Mesenchymal stem cell (in vitro differentiated cells and primary cell): ENCODE data around the gene TRIM46.
A peak's percentile ranks its signal among the peaks of the same experiment; 100 is the strongest.

Source experiments
- DNase-seq: peaks from one replicate; pipeline ENCODE4 v3.0.0-alpha.2; 2013
- H2AFZ ChIP-seq: one replicate; pipeline ENCODE4 v1.6.1; 2013; ENCODE audit warnings: low read depth, mild to moderate bottlenecking, control low read depth, inconsistent platforms, low read length, moderate library complexity
- H2AK5ac ChIP-seq: 2 replicates; pipeline ENCODE4 v1.6.1; 2013; ENCODE audit warnings: low read length, moderate library complexity, mild to moderate bottlenecking, inconsistent platforms; ENCODE audit not compliant: severe bottlenecking
- H2BK120ac ChIP-seq: one replicate; pipeline ENCODE4 v1.6.1; 2013; ENCODE audit warnings: low read depth, mild to moderate bottlenecking, inconsistent platforms, low read length, moderate library complexity
- H2BK12ac ChIP-seq, 2 experiments: one replicate each; pipeline ENCODE4 v1.6.1; 2013; ENCODE audit warnings: inconsistent platforms in 2 of 2, low read length in 2 of 2, mild to moderate bottlenecking in 2 of 2, moderate library complexity in 2 of 2, control low read depth in 1 of 2
- H2BK15ac ChIP-seq: one replicate; pipeline ENCODE4 v1.6.1; 2013; ENCODE audit warnings: mild to moderate bottlenecking, low read depth, inconsistent platforms; ENCODE audit not compliant: poor library complexity, severe bottlenecking
- H2BK5ac ChIP-seq: 2 replicates; pipeline ENCODE4 v1.6.1; 2013; ENCODE audit warnings: low read depth, mild to moderate bottlenecking, low read length, control low read depth, inconsistent platforms; ENCODE audit not compliant: poor library complexity, severe bottlenecking
- H3K14ac ChIP-seq, 2 experiments: one replicate each; pipeline ENCODE4 v1.6.1; 2013; ENCODE audit warnings: inconsistent platforms in 2 of 2, low read length in 2 of 2, control low read depth in 1 of 2, mild to moderate bottlenecking in 1 of 2, moderate library complexity in 1 of 2
- H3K18ac ChIP-seq, 2 experiments: one replicate each; pipeline ENCODE4 v1.6.1; 2013; ENCODE audit warnings: inconsistent platforms in 2 of 2, low read length in 2 of 2, control low read depth in 1 of 2, low read depth in 1 of 2, mild to moderate bottlenecking in 1 of 2
- H3K23ac ChIP-seq, 2 experiments: one replicate each; pipeline ENCODE4 v1.6.1; 2013; ENCODE audit warnings: inconsistent platforms in 2 of 2, low read length in 2 of 2, mild to moderate bottlenecking in 2 of 2, moderate library complexity in 2 of 2, control low read depth in 1 of 2
- H3K27ac ChIP-seq: 2 replicates; pipeline ENCODE4 v1.5.1; 2013; ENCODE audit warnings: mild to moderate bottlenecking, moderate library complexity, low read length, control low read depth, inconsistent platforms; ENCODE audit not compliant: poor library complexity, severe bottlenecking
- H3K27me3 ChIP-seq, 2 experiments: 2 replicates each; pipeline versions ENCODE4 v1.6.1 to v1.7.0; 2013; ENCODE audit warnings: low read length in 2 of 2, mild to moderate bottlenecking in 2 of 2, moderate library complexity in 2 of 2, control low read depth in 1 of 2, inconsistent platforms in 1 of 2; ENCODE audit not compliant: control insufficient read depth in 1 of 2, insufficient read depth in 1 of 2
- H3K36me3 ChIP-seq, 2 experiments: 2 replicates each; pipeline versions ENCODE4 v1.6.1 to v1.7.0; 2013; ENCODE audit warnings: low read length in 2 of 2, control low read depth in 1 of 2, inconsistent platforms in 1 of 2, low read depth in 1 of 2, mild to moderate bottlenecking in 1 of 2; ENCODE audit not compliant: insufficient read depth in 2 of 2, control insufficient read depth in 1 of 2
- H3K4ac ChIP-seq, 2 experiments: one replicate each; pipeline ENCODE4 v1.6.1; 2013; ENCODE audit warnings: inconsistent platforms in 2 of 2, low read length in 2 of 2, mild to moderate bottlenecking in 2 of 2, moderate library complexity in 2 of 2, control low read depth in 1 of 2, low read depth in 1 of 2
- H3K4me1 ChIP-seq: 2 replicates; pipeline ENCODE4 v1.6.1; 2013; ENCODE audit warnings: low read depth, low read length, control low read depth; ENCODE audit not compliant: control insufficient read depth, insufficient read depth
- H3K4me2 ChIP-seq: 2 replicates; pipeline ENCODE4 v1.6.1; 2013; ENCODE audit warnings: low read length, mild to moderate bottlenecking, inconsistent platforms; ENCODE audit not compliant: poor library complexity, severe bottlenecking
- H3K4me3 ChIP-seq, 2 experiments: 2 replicates each; pipeline versions ENCODE4 v1.5.1 to v1.7.0; 2013; ENCODE audit warnings: low read length in 2 of 2, mild to moderate bottlenecking in 2 of 2, control low read depth in 1 of 2, low read depth in 1 of 2; ENCODE audit not compliant: insufficient read depth in 1 of 2
- H3K79me1 ChIP-seq: replicated peaks from 2 replicates; pipeline ENCODE4 v1.6.1; 2013; ENCODE audit warnings: mild to moderate bottlenecking, control low read depth, low read length, inconsistent platforms; ENCODE audit not compliant: poor library complexity, severe bottlenecking
- H3K9ac ChIP-seq: 2 replicates; pipeline ENCODE4 v1.7.0; 2013; ENCODE audit warnings: mild to moderate bottlenecking, low read length, moderate library complexity
- H3K9me3 ChIP-seq: 2 replicates; pipeline ENCODE4 v1.7.0; 2013; ENCODE audit warnings: mild to moderate bottlenecking, low read length; ENCODE audit not compliant: control insufficient read depth
- H4K8ac ChIP-seq: one replicate; pipeline ENCODE4 v1.6.1; 2013; ENCODE audit warnings: inconsistent platforms, mild to moderate bottlenecking, low read length, moderate library complexity
- H4K91ac ChIP-seq: one replicate; pipeline ENCODE4 v1.6.1; 2013; ENCODE audit warnings: mild to moderate bottlenecking, low read length, inconsistent platforms
- WGBS: methylation state at CpG from one replicate; pipeline ENCODE4 v1.1.7; 2013; ENCODE audit warnings: mixed read lengths; 5-methylcytosine and 5-hydroxymethylcytosine counted together

Gene TRIM46

DNA sequence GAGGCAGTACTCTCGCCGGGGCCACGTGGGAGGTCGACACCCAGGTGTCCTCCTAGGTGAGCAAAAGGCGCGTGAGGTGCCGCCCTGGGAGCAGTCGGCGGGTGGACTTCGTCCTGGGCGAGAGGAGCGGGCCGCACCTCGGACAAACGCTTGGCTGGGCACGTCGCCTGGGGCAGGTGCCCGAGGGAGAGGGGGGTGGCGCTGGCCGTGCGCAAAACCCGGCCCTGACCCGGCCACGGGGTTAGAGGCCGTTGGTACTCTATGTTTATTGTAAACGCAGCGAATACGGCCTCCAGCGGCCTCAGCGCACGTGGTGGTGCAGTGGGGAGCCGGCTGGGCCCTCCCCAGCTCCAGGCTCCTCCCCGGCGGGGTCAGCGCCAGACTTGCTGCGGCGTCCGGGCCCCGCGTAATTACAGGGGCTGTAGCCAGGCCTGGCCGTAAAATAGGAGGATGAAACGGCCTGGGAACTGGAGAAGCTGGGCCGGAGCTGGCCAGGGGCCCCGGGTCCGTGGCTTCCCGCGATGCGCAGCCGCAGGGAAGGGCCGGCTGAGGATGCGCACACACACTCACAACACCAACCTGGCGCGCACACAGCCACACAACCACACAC lies 47.6 kb upstream of the TRIM46 start:
- H2BK5ac ChIP-seq, result peak overlapping the region; percentile 48
- no peak overlapping the region for H3K23ac ChIP-seq
- no peak overlapping the region for H3K9ac ChIP-seq
- peak; percentile 52 for DNase-seq
- no peak overlapping the region for H3K27ac ChIP-seq
- H3K14ac ChIP-seq, result no peak overlapping the region
- H3K9me3 ChIP-seq, result no peaks in the 10 kb centered on the region
- no peak overlapping the region for H2AK5ac ChIP-seq
- H3K4me2 ChIP-seq, result peak overlapping the region; percentile 94
- H3K4me3 ChIP-seq, result peak overlapping the region; percentile 23 to 53
- no peaks in the 10 kb centered on the region for H3K36me3 ChIP-seq
- WGBS, result 13% methylated on average over 42 of the region's 53 CpGs
- peak overlapping the region in 1 of 2 experiments; percentile 57 for H2BK12ac ChIP-seq
- no peaks in the 10 kb centered on the region for H3K79me1 ChIP-seq
- H2BK120ac ChIP-seq, result no peak overlapping the region
- H4K91ac ChIP-seq, result peak overlapping the region; percentile 7
- H3K4me1 ChIP-seq, result peaks cover 51% of the 10 kb centered on the region
- no peak overlapping the region for H2BK15ac ChIP-seq
- H3K4ac ChIP-seq, result no peak overlapping the region
- H3K18ac ChIP-seq, result no peak overlapping the region
- peaks cover 56 to 84% of the 10 kb centered on the region in 2 experiments for H3K27me3 ChIP-seq
- no peak overlapping the region for H4K8ac ChIP-seq
- peak overlapping the region; percentile 36 for H2AFZ ChIP-seq

DNA sequence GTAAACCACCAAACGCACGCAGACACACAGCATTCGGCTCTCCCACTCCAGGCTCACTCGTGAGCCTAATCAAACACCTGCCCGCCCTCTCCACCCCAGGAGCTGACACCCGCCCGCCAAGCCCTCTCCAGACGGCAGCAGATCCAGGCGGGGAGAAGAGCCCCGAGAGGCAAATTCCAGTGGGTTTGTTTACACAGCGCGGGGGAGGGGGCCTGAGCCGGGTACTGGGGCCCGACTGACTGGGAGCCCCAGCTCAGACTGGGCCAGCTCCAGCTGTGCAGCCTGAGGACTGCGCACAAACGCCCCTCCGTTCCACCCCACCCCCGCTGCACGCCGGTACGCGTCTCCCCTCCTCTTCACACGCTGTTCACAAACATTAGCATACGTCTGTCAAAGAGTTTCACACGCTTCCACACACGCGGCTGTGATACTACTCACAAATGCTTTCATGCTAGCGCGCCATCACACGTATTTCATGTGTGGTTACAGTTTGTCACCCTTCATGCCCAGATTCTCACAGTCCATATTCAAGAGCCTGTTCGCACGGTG lies 47.0 kb upstream of the TRIM46 start:
- Histone ChIP-seq H3K9me3 (no peaks in the 10 kb centered on the region), H2AK5ac (no peak overlapping the region), H2BK120ac (no peak overlapping the region), H3K9ac (no peak overlapping the region), H2AFZ (peak overlapping the region; percentile 36), H3K14ac (no peak overlapping the region), H3K23ac (peak overlapping the region in 1 of 2 experiments; percentile 62), H3K4me1 (peaks cover 51% of the 10 kb centered on the region), H3K27me3 (peaks cover 52 to 82% of the 10 kb centered on the region in 2 experiments), H3K79me1 (no peaks in the 10 kb centered on the region), H4K91ac (peak overlapping the region; percentile 7), H2BK12ac (peak overlapping the region in 1 of 2 experiments; percentile 57), H2BK5ac (no peak overlapping the region), H3K36me3 (peaks cover 0 to 4% of the 10 kb centered on the region in 2 experiments), H3K4ac (peak overlapping the region in 1 of 2 experiments; percentile 50), H3K27ac (no peak overlapping the region), H3K4me3 (peak overlapping the region; percentile 23 to 69), H3K18ac (peak overlapping the region in 1 of 2 experiments; percentile 0), H3K4me2 (peak overlapping the region; percentile 94), H2BK15ac (no peak overlapping the region), H4K8ac (peak overlapping the region; percentile 7)
- WGBS, result under 1% methylated on average over 32 of the region's 32 CpGs
- peak; percentile 74 for DNase-seq

DNA sequence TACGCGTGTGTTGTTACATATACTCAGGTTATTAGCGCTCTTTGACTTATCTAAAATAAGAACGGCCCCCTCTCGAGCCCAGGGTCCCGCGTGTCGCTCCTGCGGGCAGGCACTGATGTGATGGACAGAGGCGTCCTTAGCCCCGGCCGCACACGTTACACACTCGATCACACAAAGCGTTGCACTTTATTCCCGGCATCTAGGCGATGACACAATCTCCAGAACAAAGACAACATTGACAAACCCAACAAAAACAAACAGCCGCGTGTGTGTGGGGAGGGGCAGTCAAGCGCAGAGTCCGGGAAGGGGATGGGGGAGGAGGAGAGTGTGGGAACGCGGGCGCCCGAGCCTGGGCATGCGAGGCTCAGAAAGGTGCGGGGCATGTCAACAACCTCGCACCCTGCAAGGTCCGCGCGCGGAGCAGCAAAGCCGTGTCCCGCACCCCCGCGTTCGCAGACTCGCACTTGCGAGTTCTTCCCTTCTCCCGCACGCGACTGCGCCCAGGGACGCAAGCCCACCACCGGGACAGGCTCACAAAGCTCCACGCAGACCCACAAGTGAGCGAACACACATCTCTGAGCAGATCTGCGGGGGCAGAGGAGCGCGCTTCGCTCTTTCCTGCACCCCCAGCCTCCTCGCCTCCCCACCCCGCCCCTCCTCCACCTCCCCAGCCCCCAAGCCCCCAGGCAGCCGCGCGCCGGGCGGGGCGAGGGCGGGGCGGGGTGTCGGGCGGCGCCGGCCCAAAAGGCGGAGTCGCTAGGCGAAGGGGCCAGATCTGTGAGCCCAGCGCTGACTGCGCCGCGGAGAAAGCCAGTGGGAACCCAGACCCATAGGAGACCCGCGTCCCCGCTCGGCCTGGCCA lies 46.3 kb upstream of the TRIM46 start, which contains the start of gene EFNA1:
TSS of gene EFNA1 (plus strand) at position 772 of the 862 bp plus-strand sequence. CDS start 102 bp downstream, outside the sequence.
- Histone ChIP-seq H3K36me3 (peaks cover 0 to 6% of the 10 kb centered on the region in 2 experiments), H3K23ac (peak within 1 kb of the TSS in 1 of 2 experiments; percentile 62), H3K14ac (peak within 1 kb of the TSS in 1 of 2 experiments; percentile 46), H3K4me1 (peaks cover 51% of the 10 kb centered on the region), H3K9ac (peak within 1 kb of the TSS; percentile 48), H3K79me1 (no peaks in the 10 kb centered on the region), H2AFZ (peak within 1 kb of the TSS; percentile 36), H3K27ac (no peak within 1 kb of the TSS), H2BK12ac (peak within 1 kb of the TSS in 1 of 2 experiments; percentile 11), H3K18ac (peak within 1 kb of the TSS; percentile 3 to 28), H3K27me3 (peaks cover 48 to 80% of the 10 kb centered on the region in 2 experiments), H2BK15ac (peak within 1 kb of the TSS; percentile 44), H3K4me2 (peak within 1 kb of the TSS; percentile 94), H2BK120ac (no peak within 1 kb of the TSS), H3K9me3 (no peaks in the 10 kb centered on the region), H4K8ac (peak within 1 kb of the TSS; percentile 7), H4K91ac (no peak within 1 kb of the TSS), H2AK5ac (no peak within 1 kb of the TSS), H3K4ac (peak within 1 kb of the TSS in 1 of 2 experiments; percentile 50), H3K4me3 (peak within 1 kb of the TSS; percentile 51 to 69), H2BK5ac (no peak within 1 kb of the TSS)
- DNase-seq, result peak; percentile 76
- under 1% methylated on average over 48 of the region's 76 CpGs for WGBS
